HCT116 (cell line): ENCODE results near the gene ADPRHL1.

Experiments
- CTCF ChIP-seq, 3 experiments: fragments of 200-600 bp in 1 of 3; sonication (generic) in 1 of 3; IDR thresholded peaks in 2 of 3; conservative IDR thresholded peaks in 1 of 3; 2 replicates each; pipeline ENCODE4 v1.5.1; 2012 to 2017; ENCODE audit warnings: low read depth in 2 of 3, low read length in 2 of 3, antibody characterized with exemption in 1 of 3, borderline replicate concordance in 1 of 3, control low read depth in 1 of 3, mild to moderate bottlenecking in 1 of 3, mixed read lengths in 1 of 3, mixed run types in 1 of 3, moderate library complexity in 1 of 3; ENCODE audit not compliant: insufficient read depth in 1 of 3
- POLR2A ChIP-seq: IDR thresholded peaks from 2 replicates; pipeline ENCODE4 v1.7.0; 2011; ENCODE audit warnings: borderline replicate concordance; ENCODE audit not compliant: insufficient read depth, insufficient read length; ENCODE audit errors: extremely low read depth
- POLR2AphosphoS5 ChIP-seq: IDR thresholded peaks from 2 replicates; pipeline ENCODE4 v1.6.1; 2011; ENCODE audit warnings: mild to moderate bottlenecking, low read depth, low read length, moderate library complexity
- YY1 ChIP-seq: IDR thresholded peaks from 2 replicates; pipeline ENCODE4 v1.6.1; 2011; ENCODE audit warnings: low read length, low read depth, moderate library complexity, mild to moderate bottlenecking; ENCODE audit not compliant: insufficient replicate concordance; ENCODE audit errors: extremely low read depth
- ZNF274 ChIP-seq: fragments of 200-500 bp; sonication (Bioruptor generic); IDR thresholded peaks from 2 replicates; pipeline ENCODE4 v1.6.1; 2014; ENCODE audit warnings: mild to moderate bottlenecking, low read depth, low read length, inconsistent platforms
- TF ChIP-seq, protein P1 (sequence below): IDR thresholded peaks from 2 replicates; pipeline ENCODE4 v1.6.1; 2012; ENCODE audit warnings: low read depth

GRCh38 chr13:113456116-113456702 lies 2.9 kb upstream of the ADPRHL1 start:
- TF ChIP-seq YY1 (no peak), CTCF (IDR thresholded peaks at IDR 0.05 in 2 of 3, conservative IDR thresholded peaks at IDR 0.05 in 1 of 3; ENCODE audit: borderline replicate concordance in 1 of 3, insufficient read depth in 1 of 3, low read depth in 2 of 3, low read length in 2 of 3) (no peak), POLR2A (no peak), POLR2AphosphoS5 (no peak), ZNF274 (no peak)
- TF ChIP-seq, protein P1, sequence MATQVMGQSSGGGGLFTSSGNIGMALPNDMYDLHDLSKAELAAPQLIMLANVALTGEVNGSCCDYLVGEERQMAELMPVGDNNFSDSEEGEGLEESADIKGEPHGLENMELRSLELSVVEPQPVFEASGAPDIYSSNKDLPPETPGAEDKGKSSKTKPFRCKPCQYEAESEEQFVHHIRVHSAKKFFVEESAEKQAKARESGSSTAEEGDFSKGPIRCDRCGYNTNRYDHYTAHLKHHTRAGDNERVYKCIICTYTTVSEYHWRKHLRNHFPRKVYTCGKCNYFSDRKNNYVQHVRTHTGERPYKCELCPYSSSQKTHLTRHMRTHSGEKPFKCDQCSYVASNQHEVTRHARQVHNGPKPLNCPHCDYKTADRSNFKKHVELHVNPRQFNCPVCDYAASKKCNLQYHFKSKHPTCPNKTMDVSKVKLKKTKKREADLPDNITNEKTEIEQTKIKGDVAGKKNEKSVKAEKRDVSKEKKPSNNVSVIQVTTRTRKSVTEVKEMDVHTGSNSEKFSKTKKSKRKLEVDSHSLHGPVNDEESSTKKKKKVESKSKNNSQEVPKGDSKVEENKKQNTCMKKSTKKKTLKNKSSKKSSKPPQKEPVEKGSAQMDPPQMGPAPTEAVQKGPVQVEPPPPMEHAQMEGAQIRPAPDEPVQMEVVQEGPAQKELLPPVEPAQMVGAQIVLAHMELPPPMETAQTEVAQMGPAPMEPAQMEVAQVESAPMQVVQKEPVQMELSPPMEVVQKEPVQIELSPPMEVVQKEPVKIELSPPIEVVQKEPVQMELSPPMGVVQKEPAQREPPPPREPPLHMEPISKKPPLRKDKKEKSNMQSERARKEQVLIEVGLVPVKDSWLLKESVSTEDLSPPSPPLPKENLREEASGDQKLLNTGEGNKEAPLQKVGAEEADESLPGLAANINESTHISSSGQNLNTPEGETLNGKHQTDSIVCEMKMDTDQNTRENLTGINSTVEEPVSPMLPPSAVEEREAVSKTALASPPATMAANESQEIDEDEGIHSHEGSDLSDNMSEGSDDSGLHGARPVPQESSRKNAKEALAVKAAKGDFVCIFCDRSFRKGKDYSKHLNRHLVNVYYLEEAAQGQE, result no peak
